Panc1 (cell line): ENCODE results near the gene TLE7. TPM values are rescaled to one million over a fixed set of nuclear protein-coding genes. Genes with fewer than 3 reads are reported as not detected.

Source experiments
- ATAC-seq: fragments of 200-7000 bp; cut with Tn5 transposase; 2 replicates; pipeline ENCODE4 v1.9.1; 2020; ENCODE audit warnings: mild to moderate bottlenecking, moderate library complexity
- BruUV-seq: library from RNA; stranded (reverse); fragments of 400-500 nt; replicated peaks from 2 replicates; lab custom pipeline; 2021; lab: Mats Ljungman, UMichigan
- CTCF ChIA-PET: fragments of 300-600 bp; sonication (Branson Sonifier 250); formaldehyde crosslinking; loops from one replicate; lab custom pipeline; 2022; ENCODE audit warnings: antibody characterized with exemption; lab: Charles Lee
- POLR2A ChIA-PET: fragments of 300-600 bp; sonication (Branson Sonifier 250); formaldehyde crosslinking; loops from one replicate; lab custom pipeline; 2022; ENCODE audit warnings: antibody characterized with exemption; lab: Charles Lee
- DNase-seq: peaks from one replicate; pipeline ENCODE4 v3.0.0-alpha.2; 2010; ENCODE audit warnings: low read depth, low spot score
- H3K27ac ChIP-seq: 2 replicates; pipeline ENCODE4 v1.5.1; 2011; ENCODE audit warnings: mild to moderate bottlenecking, low read length, inconsistent platforms
- H3K27me3 ChIP-seq: fragments of 200-500 bp; sonication (Bioruptor generic); 2 replicates; pipeline ENCODE4 v1.6.0; 2014; ENCODE audit warnings: low read length, inconsistent platforms; ENCODE audit not compliant: control insufficient read depth, insufficient read depth
- H3K36me3 ChIP-seq: fragments of 200-500 bp; sonication (Bioruptor generic); 2 replicates; pipeline ENCODE4 v1.5.1; 2014; ENCODE audit warnings: inconsistent platforms, mild to moderate bottlenecking, low read length, moderate library complexity; ENCODE audit not compliant: control insufficient read depth, insufficient read depth
- H3K4me1 ChIP-seq: 2 replicates; pipeline ENCODE4 v1.5.1; 2011; ENCODE audit warnings: inconsistent platforms, mild to moderate bottlenecking, low read length, moderate library complexity; ENCODE audit not compliant: control insufficient read depth, insufficient read depth
- H3K4me3 ChIP-seq, 2 experiments: 2 replicates each; pipeline ENCODE4 v1.5.1; 2011 to 2012; ENCODE audit warnings: low read depth in 2 of 2, low read length in 2 of 2, mild to moderate bottlenecking in 2 of 2, inconsistent platforms in 1 of 2, moderate library complexity in 1 of 2
- H3K9me3 ChIP-seq: fragments of 200-500 bp; sonication (Bioruptor generic); 2 replicates; pipeline ENCODE4 v1.5.1; 2014; ENCODE audit warnings: low read depth, mild to moderate bottlenecking, inconsistent platforms, low read length, moderate library complexity; ENCODE audit not compliant: control insufficient read depth, insufficient read depth
- POLR2AphosphoS5 ChIP-seq: IDR thresholded peaks from 2 replicates; pipeline ENCODE4 v1.6.1; 2012; ENCODE audit warnings: mild to moderate bottlenecking, low read depth, low read length, moderate library complexity
- SIN3A ChIP-seq: IDR thresholded peaks from 2 replicates; pipeline ENCODE4 v1.6.1; 2012; ENCODE audit warnings: low read depth, mild to moderate bottlenecking, low read length, moderate library complexity, borderline replicate concordance; ENCODE audit not compliant: insufficient read depth
- TCF7L2 ChIP-seq: IDR thresholded peaks from 2 replicates; pipeline ENCODE4 v1.6.1; 2011; ENCODE audit warnings: mild to moderate bottlenecking, low read depth, low read length, inconsistent platforms
- in situ Hi-C: cut with HindIII; loops from 2 replicates; pipeline ENCODE4 v1.10.0; 2016; ENCODE audit warnings: low sequenced_read_pairs, low pct_unique_long_range_greater_than_20kb
- intact Hi-C: fragments of 100-400 bp; cut with micrococcal nuclease; formaldehyde crosslinking; loops from one replicate; pipeline ENCODE4 v1.10.0; 2022; ENCODE audit not compliant: unreplicated experiment
- total RNA-seq: library from RNA; stranded (reverse); gene quantifications from one replicate; pipeline ENCODE4 v1.2.1, GENCODE V29; 2021; ENCODE audit not compliant: unreplicated experiment
- TF ChIP-seq, protein P1 (sequence below): fragments of 450-650 bp; IDR thresholded peaks from 2 replicates; pipeline ENCODE4 v1.5.1; 2017; ENCODE audit warnings: mild to moderate bottlenecking
- TF ChIP-seq, protein P2 (sequence below), 2 experiments: IDR thresholded peaks; 2 replicates each; pipeline ENCODE4 v1.6.1; 2011 to 2012; ENCODE audit warnings: low read depth in 2 of 2, control low read depth in 1 of 2, low read length in 1 of 2, mild to moderate bottlenecking in 1 of 2, moderate library complexity in 1 of 2; ENCODE audit not compliant: insufficient read depth in 1 of 2

TLE7 gene
- total RNA-seq, 1 experiment from 2014 or later = not detected

DNA sequence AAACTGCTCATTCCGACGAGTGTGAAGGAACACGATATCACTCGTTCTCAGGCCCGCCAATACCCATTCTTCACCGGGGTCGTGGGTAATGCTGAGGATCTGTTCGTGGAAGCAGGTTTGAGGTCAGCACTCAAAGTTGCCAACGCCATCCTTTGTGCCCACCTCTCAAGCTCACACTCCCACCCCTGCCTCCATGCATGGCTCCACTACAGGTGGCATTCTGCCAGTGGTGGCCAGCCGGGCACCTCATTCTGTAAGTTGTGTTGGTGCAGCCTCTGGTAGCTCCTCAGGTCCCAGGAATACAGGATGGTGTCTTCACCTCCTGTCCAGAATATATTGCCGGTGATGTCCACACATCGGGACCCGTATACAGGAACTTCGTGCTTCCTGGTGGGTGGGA is 10.7 kb downstream of the TLE7 start:
- H3K4me1 ChIP-seq = peaks cover 4% of the 10 kb centered on the region; the same call in 1 of the 2 replicates
- BruUV-seq = no TSS peak
- in situ Hi-C loops (no loop called here), intact Hi-C loops (no loop called here)
- DNase-seq = no peak
- no peak overlapping the region for H3K4me3 ChIP-seq
- POLR2A ChIA-PET = no interaction called here
- no peak overlapping the region for H3K27ac ChIP-seq
- H3K9me3 ChIP-seq = no peaks in the 10 kb centered on the region
- no peaks in the 10 kb centered on the region for H3K36me3 ChIP-seq
- TF ChIP-seq, protein P1, sequence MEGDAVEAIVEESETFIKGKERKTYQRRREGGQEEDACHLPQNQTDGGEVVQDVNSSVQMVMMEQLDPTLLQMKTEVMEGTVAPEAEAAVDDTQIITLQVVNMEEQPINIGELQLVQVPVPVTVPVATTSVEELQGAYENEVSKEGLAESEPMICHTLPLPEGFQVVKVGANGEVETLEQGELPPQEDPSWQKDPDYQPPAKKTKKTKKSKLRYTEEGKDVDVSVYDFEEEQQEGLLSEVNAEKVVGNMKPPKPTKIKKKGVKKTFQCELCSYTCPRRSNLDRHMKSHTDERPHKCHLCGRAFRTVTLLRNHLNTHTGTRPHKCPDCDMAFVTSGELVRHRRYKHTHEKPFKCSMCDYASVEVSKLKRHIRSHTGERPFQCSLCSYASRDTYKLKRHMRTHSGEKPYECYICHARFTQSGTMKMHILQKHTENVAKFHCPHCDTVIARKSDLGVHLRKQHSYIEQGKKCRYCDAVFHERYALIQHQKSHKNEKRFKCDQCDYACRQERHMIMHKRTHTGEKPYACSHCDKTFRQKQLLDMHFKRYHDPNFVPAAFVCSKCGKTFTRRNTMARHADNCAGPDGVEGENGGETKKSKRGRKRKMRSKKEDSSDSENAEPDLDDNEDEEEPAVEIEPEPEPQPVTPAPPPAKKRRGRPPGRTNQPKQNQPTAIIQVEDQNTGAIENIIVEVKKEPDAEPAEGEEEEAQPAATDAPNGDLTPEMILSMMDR = no peak
- TF ChIP-seq, protein P2, sequence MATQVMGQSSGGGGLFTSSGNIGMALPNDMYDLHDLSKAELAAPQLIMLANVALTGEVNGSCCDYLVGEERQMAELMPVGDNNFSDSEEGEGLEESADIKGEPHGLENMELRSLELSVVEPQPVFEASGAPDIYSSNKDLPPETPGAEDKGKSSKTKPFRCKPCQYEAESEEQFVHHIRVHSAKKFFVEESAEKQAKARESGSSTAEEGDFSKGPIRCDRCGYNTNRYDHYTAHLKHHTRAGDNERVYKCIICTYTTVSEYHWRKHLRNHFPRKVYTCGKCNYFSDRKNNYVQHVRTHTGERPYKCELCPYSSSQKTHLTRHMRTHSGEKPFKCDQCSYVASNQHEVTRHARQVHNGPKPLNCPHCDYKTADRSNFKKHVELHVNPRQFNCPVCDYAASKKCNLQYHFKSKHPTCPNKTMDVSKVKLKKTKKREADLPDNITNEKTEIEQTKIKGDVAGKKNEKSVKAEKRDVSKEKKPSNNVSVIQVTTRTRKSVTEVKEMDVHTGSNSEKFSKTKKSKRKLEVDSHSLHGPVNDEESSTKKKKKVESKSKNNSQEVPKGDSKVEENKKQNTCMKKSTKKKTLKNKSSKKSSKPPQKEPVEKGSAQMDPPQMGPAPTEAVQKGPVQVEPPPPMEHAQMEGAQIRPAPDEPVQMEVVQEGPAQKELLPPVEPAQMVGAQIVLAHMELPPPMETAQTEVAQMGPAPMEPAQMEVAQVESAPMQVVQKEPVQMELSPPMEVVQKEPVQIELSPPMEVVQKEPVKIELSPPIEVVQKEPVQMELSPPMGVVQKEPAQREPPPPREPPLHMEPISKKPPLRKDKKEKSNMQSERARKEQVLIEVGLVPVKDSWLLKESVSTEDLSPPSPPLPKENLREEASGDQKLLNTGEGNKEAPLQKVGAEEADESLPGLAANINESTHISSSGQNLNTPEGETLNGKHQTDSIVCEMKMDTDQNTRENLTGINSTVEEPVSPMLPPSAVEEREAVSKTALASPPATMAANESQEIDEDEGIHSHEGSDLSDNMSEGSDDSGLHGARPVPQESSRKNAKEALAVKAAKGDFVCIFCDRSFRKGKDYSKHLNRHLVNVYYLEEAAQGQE (IDR thresholded peaks at IDR 0.05; ENCODE audit: insufficient read depth in 1 of 2, low read depth in 2 of 2, low read length in 1 of 2) = no peak
- TF ChIP-seq SIN3A = no peak
- TF ChIP-seq POLR2AphosphoS5 = no peak
- ATAC-seq = no peak
- CTCF ChIA-PET = no interaction called here
- H3K27me3 ChIP-seq = no peaks in the 10 kb centered on the region

DNA sequence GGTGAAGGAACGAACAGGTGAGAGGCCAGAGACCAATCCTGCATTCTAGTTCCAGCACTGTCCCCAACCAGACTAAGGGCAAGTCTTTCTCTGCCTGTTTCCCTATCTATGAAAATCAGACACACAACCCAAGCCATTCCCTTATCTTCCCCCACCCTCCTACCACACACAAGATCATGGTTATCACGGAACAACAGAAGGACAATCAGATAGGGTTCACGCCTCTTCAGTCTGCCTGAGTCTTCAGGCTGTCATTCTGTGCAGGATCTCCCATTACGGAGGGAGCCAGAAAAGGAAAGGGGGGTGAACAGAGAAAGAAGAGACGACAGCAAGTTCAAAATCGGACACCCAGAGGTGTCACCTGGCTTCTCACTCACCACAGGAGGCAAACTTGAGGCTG is 11.1 kb downstream of the TLE7 start:
- Histone ChIP-seq H3K9me3 (no peaks in the 10 kb centered on the region), H3K36me3 (no peaks in the 10 kb centered on the region), H3K27me3 (no peaks in the 10 kb centered on the region), H3K4me3 (no peak overlapping the region), H3K27ac (no peak overlapping the region), H3K4me1 (peaks cover 4% of the 10 kb centered on the region; the same call in 1 of the 2 replicates)
- DNase-seq (no peak), ATAC-seq (no peak)
- intact Hi-C loops (no loop called here), in situ Hi-C loops (no loop called here)
- no TSS peak for BruUV-seq
- ChIA-PET POLR2A (no interaction called here), CTCF (no interaction called here)
- TF ChIP-seq, protein P2 (IDR thresholded peaks at IDR 0.05; ENCODE audit: insufficient read depth in 1 of 2, low read depth in 2 of 2, low read length in 1 of 2) = no peak
- TF ChIP-seq TCF7L2 (no peak), SIN3A (no peak), POLR2AphosphoS5 (no peak)
- TF ChIP-seq, protein P1 = no peak
